H9 (cell line): Measurements from ENCODE around the gene MRPL21. TPM values are rescaled to one million over a fixed set of nuclear protein-coding genes. Genes with fewer than 3 reads are reported as not detected.

ENCODE experiments used
- DNase-seq: peaks from one replicate; pipeline ENCODE4 v3.0.0-alpha.2; 2017
- H2AFZ ChIP-seq: one replicate; pipeline ENCODE4 v1.6.1; 2013; ENCODE audit warnings: mild to moderate bottlenecking, low read length, control low read depth, moderate library complexity
- H2AK5ac ChIP-seq: 2 replicates; pipeline ENCODE4 v1.6.1; 2013; ENCODE audit warnings: low read length, control low read depth, mixed read lengths; ENCODE audit not compliant: insufficient read length
- H2BK120ac ChIP-seq: one replicate; pipeline ENCODE4 v1.6.1; 2013; ENCODE audit warnings: low read depth, mild to moderate bottlenecking, low read length, control low read depth, inconsistent platforms; ENCODE audit not compliant: poor library complexity, severe bottlenecking
- H2BK12ac ChIP-seq: 2 replicates; pipeline ENCODE4 v1.6.1; 2013; ENCODE audit warnings: low read length, control low read depth, mixed read lengths, low read depth; ENCODE audit not compliant: insufficient read length
- H2BK15ac ChIP-seq: 2 replicates; pipeline ENCODE4 v1.6.1; 2013; ENCODE audit warnings: low read depth, low read length, control low read depth
- H2BK20ac ChIP-seq: one replicate; pipeline ENCODE4 v1.6.1; 2013; ENCODE audit warnings: low read depth, mild to moderate bottlenecking, low read length, control low read depth, inconsistent platforms; ENCODE audit not compliant: poor library complexity, severe bottlenecking
- H2BK5ac ChIP-seq: 2 replicates; pipeline ENCODE4 v1.6.1; 2013; ENCODE audit warnings: low read length, control low read depth, mixed read lengths; ENCODE audit not compliant: insufficient read length
- H3K14ac ChIP-seq: 2 replicates; pipeline ENCODE4 v1.6.1; 2013; ENCODE audit warnings: low read length, control low read depth; ENCODE audit not compliant: insufficient read depth
- H3K18ac ChIP-seq: 2 replicates; pipeline ENCODE4 v1.6.1; 2013; ENCODE audit warnings: low read depth, mild to moderate bottlenecking, mixed read lengths, low read length, control low read depth; ENCODE audit not compliant: insufficient read length
- H3K23ac ChIP-seq: 2 replicates; pipeline ENCODE4 v1.6.1; 2013; ENCODE audit warnings: low read length, control low read depth, mixed read lengths, low read depth; ENCODE audit not compliant: insufficient read length
- H3K23me2 ChIP-seq: 2 replicates; pipeline ENCODE4 v1.6.1; 2013; ENCODE audit warnings: low read depth, mild to moderate bottlenecking, mixed read lengths, low read length, control low read depth; ENCODE audit not compliant: insufficient read length, poor library complexity, severe bottlenecking
- H3K27ac ChIP-seq: 2 replicates; pipeline ENCODE4 v1.5.1; 2013; ENCODE audit warnings: low read length, control low read depth, mixed read lengths, low read depth; ENCODE audit not compliant: insufficient read length
- H3K27me3 ChIP-seq: 2 replicates; pipeline ENCODE4 v1.6.1; 2013; ENCODE audit warnings: low read length, control low read depth, inconsistent platforms; ENCODE audit not compliant: insufficient read depth
- H3K4ac ChIP-seq: 2 replicates; pipeline ENCODE4 v1.6.1; 2013; ENCODE audit warnings: low read depth, mild to moderate bottlenecking, control low read depth, inconsistent platforms, low read length, moderate library complexity
- H3K4me1 ChIP-seq: 2 replicates; pipeline ENCODE4 v1.6.1; 2013; ENCODE audit warnings: low read length, control low read depth, inconsistent platforms; ENCODE audit not compliant: insufficient read depth
- H3K4me2 ChIP-seq: 2 replicates; pipeline ENCODE4 v1.6.1; 2013; ENCODE audit warnings: low read length, control low read depth, mixed read lengths; ENCODE audit not compliant: insufficient read length, insufficient read depth
- H3K56ac ChIP-seq: 2 replicates; pipeline ENCODE4 v1.6.1; 2013; ENCODE audit warnings: low read depth, mild to moderate bottlenecking, mixed read lengths, low read length, control low read depth; ENCODE audit not compliant: insufficient read length
- H3K79me1 ChIP-seq: 2 replicates; pipeline ENCODE4 v1.6.1; 2013; ENCODE audit warnings: low read depth, mild to moderate bottlenecking, moderate library complexity, low read length, control low read depth, inconsistent platforms; ENCODE audit not compliant: insufficient read depth, poor library complexity, severe bottlenecking
- H3K79me2 ChIP-seq: 2 replicates; pipeline ENCODE4 v1.6.1; 2013; ENCODE audit warnings: low read length, control low read depth, inconsistent platforms; ENCODE audit not compliant: insufficient read depth
- H3K9ac ChIP-seq: 2 replicates; pipeline ENCODE4 v1.6.1; 2013; ENCODE audit warnings: low read length, control low read depth, mixed read lengths; ENCODE audit not compliant: insufficient read length; ENCODE audit errors: extremely low read depth
- H3K9me3 ChIP-seq: one replicate; pipeline ENCODE4 v1.6.1; 2013; ENCODE audit warnings: low read depth, low read length, inconsistent platforms; ENCODE audit not compliant: control insufficient read depth
- H3T11ph ChIP-seq: one replicate; pipeline ENCODE4 v1.6.1; 2013; ENCODE audit warnings: mild to moderate bottlenecking, low read length, control low read depth, inconsistent platforms
- H4K20me1 ChIP-seq: one replicate; pipeline ENCODE4 v1.6.1; 2013; ENCODE audit not compliant: control insufficient read depth, insufficient read length, insufficient read depth
- H4K5ac ChIP-seq: 2 replicates; pipeline ENCODE4 v1.6.1; 2013; ENCODE audit warnings: low read depth, mild to moderate bottlenecking, mixed read lengths, low read length, control low read depth; ENCODE audit not compliant: insufficient read length
- H4K8ac ChIP-seq: replicated peaks from 2 replicates; pipeline ENCODE4 v1.6.1; 2013; ENCODE audit warnings: low read length, control low read depth, mixed read lengths, low read depth; ENCODE audit not compliant: insufficient read length
- H4K91ac ChIP-seq: 2 replicates; pipeline ENCODE4 v1.6.1; 2013; ENCODE audit warnings: low read depth, mild to moderate bottlenecking, moderate library complexity, mixed read lengths, low read length, control low read depth; ENCODE audit not compliant: insufficient read length
- H3K27ac Mint-ChIP-seq, 3 experiments: 2 replicates in 2 of 3; 3 replicates in 1 of 3; pipeline ENCODE4 v1.8.0; 2020 to 2021; ENCODE audit warnings: mixed read lengths in 3 of 3, mild to moderate bottlenecking in 1 of 3, moderate library complexity in 1 of 3
- H3K27me3 Mint-ChIP-seq: 2 replicates; pipeline ENCODE4 v1.8.0; 2021; ENCODE audit warnings: low read depth, mild to moderate bottlenecking, moderate library complexity, mixed read lengths
- H3K36me3 Mint-ChIP-seq, 3 experiments: 2 replicates in 2 of 3; 3 replicates in 1 of 3; pipeline ENCODE4 v1.8.0; 2020 to 2021; ENCODE audit warnings: low read depth in 3 of 3, mixed read lengths in 3 of 3; ENCODE audit not compliant: insufficient read depth in 1 of 3
- H3K4me1 Mint-ChIP-seq, 2 experiments: 2 replicates each; pipeline ENCODE4 v1.8.0; 2020; ENCODE audit warnings: mixed read lengths in 2 of 2
- H3K4me3 Mint-ChIP-seq, 2 experiments: 2 replicates in 1 of 2; 3 replicates in 1 of 2; pipeline ENCODE4 v1.8.0; 2020 to 2021; ENCODE audit warnings: mild to moderate bottlenecking in 2 of 2, mixed read lengths in 2 of 2, moderate library complexity in 1 of 2
- H3K9me3 Mint-ChIP-seq, 2 experiments: 2 replicates in 1 of 2; 3 replicates in 1 of 2; pipeline ENCODE4 v1.8.0; 2020; ENCODE audit warnings: mild to moderate bottlenecking in 2 of 2, mixed read lengths in 2 of 2, moderate library complexity in 1 of 2
- WGBS: extraction: QIAGEN DNeasy Blood & Tissue Kit; methylation state at CpG from one replicate; pipeline ENCODE4 v1.1.7; 2013; ENCODE audit warnings: missing lambda C conversion rate, low lambda C conversion rate, mixed read lengths; ENCODE audit not compliant: insufficient read length; ENCODE audit errors: extremely low coverage; 5-methylcytosine and 5-hydroxymethylcytosine counted together
- total RNA-seq: library from RNA; stranded (reverse); gene quantifications from 2 replicates; pipeline ENCODE4 v1.2.1, GENCODE V29; 2021
- TF ChIP-seq, protein P1 (sequence below): fragments of 200-600 bp; sonication (generic); conservative IDR thresholded peaks from 3 replicates; pipeline ENCODE4 v1.8.0; 2021; ENCODE audit warnings: antibody characterized with exemption, mild to moderate bottlenecking

Gene MRPL21
- total RNA-seq, 1 experiment from 2014 or later, result 91.5 TPM

DNA sequence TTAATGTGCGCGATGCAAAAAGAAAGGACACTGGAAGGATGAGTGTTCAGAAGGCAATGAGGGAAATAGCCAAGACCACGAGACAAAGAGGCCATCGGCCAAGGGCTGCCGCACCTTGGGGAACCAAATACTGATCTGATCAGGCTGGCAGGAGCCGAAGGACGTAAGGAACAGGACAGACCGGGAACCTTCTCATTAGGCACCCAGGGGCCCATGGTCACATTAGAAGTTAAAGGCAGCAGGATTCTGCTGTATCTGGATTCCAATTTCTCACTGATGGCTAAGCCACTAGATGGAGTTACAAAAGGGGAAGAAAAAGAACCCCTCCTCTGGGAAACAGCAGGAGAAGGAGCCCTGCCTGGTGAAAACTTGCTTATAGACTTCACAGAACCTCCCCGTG lies 33.2 kb downstream of the MRPL21 start:
- H4K91ac ChIP-seq, result no peak overlapping the region
- Mint-ChIP-seq H3K4me1 (peaks cover 28 to 41% of the 10 kb centered on the region in 2 experiments), H3K27ac (peak overlapping the region in 1 of 3 experiments; percentile 74; a peak in 2 of 7 replicates), H3K27me3 (peaks cover 12% of the 10 kb centered on the region), H3K9me3 (no peaks in the 10 kb centered on the region), H3K4me3 (peak overlapping the region; percentile 38 to 58; a peak in 3 of 5 replicates), H3K36me3 (no peaks in the 10 kb centered on the region)
- H2BK120ac ChIP-seq, result no peak overlapping the region
- H2AFZ ChIP-seq, result no peak overlapping the region
- H2BK12ac ChIP-seq, result no peak overlapping the region
- no peak overlapping the region for H2BK15ac ChIP-seq
- TF ChIP-seq, protein P1, sequence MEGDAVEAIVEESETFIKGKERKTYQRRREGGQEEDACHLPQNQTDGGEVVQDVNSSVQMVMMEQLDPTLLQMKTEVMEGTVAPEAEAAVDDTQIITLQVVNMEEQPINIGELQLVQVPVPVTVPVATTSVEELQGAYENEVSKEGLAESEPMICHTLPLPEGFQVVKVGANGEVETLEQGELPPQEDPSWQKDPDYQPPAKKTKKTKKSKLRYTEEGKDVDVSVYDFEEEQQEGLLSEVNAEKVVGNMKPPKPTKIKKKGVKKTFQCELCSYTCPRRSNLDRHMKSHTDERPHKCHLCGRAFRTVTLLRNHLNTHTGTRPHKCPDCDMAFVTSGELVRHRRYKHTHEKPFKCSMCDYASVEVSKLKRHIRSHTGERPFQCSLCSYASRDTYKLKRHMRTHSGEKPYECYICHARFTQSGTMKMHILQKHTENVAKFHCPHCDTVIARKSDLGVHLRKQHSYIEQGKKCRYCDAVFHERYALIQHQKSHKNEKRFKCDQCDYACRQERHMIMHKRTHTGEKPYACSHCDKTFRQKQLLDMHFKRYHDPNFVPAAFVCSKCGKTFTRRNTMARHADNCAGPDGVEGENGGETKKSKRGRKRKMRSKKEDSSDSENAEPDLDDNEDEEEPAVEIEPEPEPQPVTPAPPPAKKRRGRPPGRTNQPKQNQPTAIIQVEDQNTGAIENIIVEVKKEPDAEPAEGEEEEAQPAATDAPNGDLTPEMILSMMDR, result no peak
- WGBS, result no CpG with 5 or more reads among the region's 9 CpGs
- H4K5ac ChIP-seq, result no peak overlapping the region
- no peak overlapping the region for H3K9ac ChIP-seq
- no peak overlapping the region for H3K14ac ChIP-seq
- H3K23me2 ChIP-seq, result no peaks in the 10 kb centered on the region
- no peak overlapping the region for H2BK5ac ChIP-seq
- H3K27ac ChIP-seq, result no peak overlapping the region
- H2BK20ac ChIP-seq, result no peak overlapping the region
- no peak overlapping the region for H4K8ac ChIP-seq
- no peak for DNase-seq
- H3K4me1 ChIP-seq, result no peaks in the 10 kb centered on the region; the same call in 1 of the 2 replicates
- H3K56ac ChIP-seq, result no peak overlapping the region
- H2AK5ac ChIP-seq, result no peak overlapping the region
- H3K4ac ChIP-seq, result no peak overlapping the region
- H3K23ac ChIP-seq, result no peak overlapping the region
- H4K20me1 ChIP-seq, result no peaks in the 10 kb centered on the region
- no peak overlapping the region for H3K18ac ChIP-seq
- H3K9me3 ChIP-seq, result no peaks in the 10 kb centered on the region
- H3K4me2 ChIP-seq, result peak overlapping the region; percentile 53
- H3T11ph ChIP-seq, result no peak overlapping the region
- no peaks in the 10 kb centered on the region for H3K27me3 ChIP-seq
- no peaks in the 10 kb centered on the region for H3K79me1 ChIP-seq
- H3K79me2 ChIP-seq, result no peaks in the 10 kb centered on the region
